EL (cell line): ENCODE data around the gene BCAR3.

Source experiments
- DNase-seq: peaks from one replicate; pipeline ENCODE4 v3.0.0-alpha.2; 2016

Gene BCAR3

GRCh38 chr1:93635614-93636543 is 45.8 kb downstream of the BCAR3 start:
- DNase-seq, result no peak

GRCh38 chr1:93633313-93633712 is 48.3 kb downstream of the BCAR3 start:
- DNase-seq, result no peak

GRCh38 chr1:93631626-93632365 is 49.8 kb downstream of the BCAR3 start:
- DNase-seq, result no peak

- no peak for DNase-seq
Measured at GRCh38 chr1:93630168-93630567, 51.5 kb downstream of the BCAR3 start.

DNA sequence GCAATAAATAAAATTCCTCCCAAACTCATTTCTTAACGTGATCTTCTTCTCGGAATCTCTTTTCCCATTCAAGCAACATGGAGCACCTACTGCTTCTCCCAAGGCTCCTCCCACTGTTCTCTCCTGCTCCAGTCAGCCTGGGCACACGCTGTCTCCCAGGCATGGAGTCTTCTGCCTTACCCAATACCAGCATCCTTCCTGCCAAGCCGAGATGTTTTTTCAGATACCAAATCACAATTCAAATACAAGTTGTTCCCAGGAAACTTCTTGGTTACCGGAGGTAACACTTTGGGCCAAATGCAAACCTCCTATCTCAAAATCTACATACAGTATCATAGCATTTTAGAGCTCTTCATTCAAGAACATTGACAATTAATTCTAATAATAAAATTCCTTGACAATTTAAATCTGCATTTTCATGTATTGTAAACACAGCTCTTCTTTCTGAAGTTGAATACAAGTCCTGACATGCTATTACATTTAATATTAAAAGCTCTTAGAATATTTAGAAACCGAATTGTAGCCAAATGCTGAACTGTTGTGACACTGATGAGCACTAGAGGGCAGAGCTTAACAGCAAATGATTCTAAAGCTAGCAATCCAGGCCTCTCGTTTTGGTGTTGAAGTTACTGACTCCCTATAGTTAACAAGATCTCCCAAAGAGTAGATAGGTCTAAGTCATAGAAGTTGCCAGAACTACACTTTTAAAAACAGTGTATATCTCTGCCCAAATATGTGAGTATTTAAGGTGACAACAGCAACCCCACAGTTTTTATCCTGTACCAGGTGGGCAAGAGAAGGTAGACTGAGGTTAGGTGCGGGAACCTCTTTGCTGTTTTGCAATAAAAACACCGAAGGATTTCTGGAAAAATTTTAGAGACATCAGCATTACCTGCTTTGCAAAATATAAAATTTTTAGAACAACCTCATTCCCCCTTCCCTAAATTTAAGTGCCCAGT is 52.3 kb downstream of the BCAR3 start:
- peak; percentile 77 for DNase-seq

- peak; percentile 54 for DNase-seq
Measured at GRCh38 chr1:93628681-93629080, 53.0 kb downstream of the BCAR3 start.

DNA sequence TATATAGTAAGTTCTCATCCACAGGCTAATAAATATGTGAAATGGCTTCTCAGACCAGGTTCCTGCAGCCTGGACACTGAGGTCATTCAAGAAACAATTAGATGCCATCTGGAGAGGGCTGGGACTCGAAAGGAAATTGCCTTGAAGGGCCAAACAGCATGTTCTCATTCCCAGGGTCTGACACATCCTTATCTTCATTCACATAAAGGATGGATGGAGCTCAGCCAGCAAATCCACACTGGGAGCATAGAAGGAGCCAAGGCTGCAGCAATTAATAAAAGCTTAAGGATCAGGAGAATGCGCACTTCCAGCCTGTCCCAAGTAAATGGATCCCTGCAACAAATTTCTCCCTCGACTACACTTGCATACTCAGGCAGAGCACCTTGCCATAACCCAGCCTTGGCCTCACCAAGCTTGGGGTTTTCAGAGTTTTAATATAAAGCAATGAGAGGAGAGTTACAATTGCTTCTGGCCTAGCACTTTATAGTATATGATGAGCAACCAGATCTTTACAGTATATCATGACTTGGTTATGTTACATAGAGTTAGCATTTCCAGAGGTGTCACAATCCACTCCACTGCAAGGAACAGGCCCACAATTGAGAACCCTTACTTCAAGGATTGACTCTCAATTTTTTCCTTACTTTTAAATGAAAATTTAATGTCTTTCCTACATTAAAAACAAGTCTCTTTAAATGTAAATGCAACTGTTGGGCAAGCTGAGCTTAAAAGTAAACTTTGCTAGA is 55.9 kb downstream of the BCAR3 start:
- peak; percentile 98 for DNase-seq

- DNase-seq, result peak; percentile 93
Measured at GRCh38 chr1:93623875-93624274, 57.8 kb downstream of the BCAR3 start.

- peak; percentile 60 for DNase-seq
Measured at GRCh38 chr1:93623436-93623835, 58.2 kb downstream of the BCAR3 start.

- DNase-seq, result no peak
Measured at GRCh38 chr1:93621246-93621645, 60.4 kb downstream of the BCAR3 start.

GRCh38 chr1:93620841-93621210 is 60.8 kb downstream of the BCAR3 start:
- DNase-seq, result peak; percentile 43

GRCh38 chr1:93620172-93620840 is 61.3 kb downstream of the BCAR3 start:
- DNase-seq, result peak; percentile 62

DNA sequence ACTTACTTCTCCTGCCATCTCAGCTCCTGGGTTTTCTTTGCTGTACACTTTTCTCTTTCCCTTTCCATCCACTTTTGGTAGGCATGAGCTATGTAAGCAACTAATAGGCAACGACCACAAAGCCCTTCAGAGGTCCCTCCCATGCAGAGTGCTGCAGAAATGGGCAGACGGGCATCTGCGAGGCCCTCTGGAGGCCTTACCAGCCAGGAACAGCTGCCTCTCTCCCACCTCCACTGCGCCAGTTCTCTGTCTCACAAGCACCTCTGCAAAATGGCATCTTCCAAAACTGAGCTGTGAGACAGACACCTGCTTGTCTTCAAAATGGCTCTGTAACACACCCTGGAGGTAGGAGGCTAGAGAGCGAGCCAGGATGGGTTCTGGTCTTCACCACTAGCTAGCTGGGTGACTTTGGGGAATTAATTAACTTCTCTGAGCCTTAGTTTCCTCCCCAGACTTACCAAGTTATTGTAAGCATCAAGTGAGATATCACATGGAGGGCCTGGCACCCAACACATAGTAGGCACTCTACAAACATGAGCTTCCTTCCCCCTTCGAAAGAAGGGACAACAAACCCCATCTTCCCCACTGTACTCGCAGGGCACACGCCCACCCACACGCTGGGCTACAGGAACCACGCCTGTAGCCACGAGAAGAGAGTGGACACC is 62.0 kb downstream of the BCAR3 start:
- DNase-seq, result no peak

- DNase-seq, result no peak
Measured at GRCh38 chr1:93617670-93618499, 63.8 kb downstream of the BCAR3 start.

- DNase-seq, result no peak
Measured at GRCh38 chr1:93616996-93617669, 64.5 kb downstream of the BCAR3 start.

GRCh38 chr1:93616221-93616995 is 65.2 kb downstream of the BCAR3 start:
- no peak for DNase-seq

DNA sequence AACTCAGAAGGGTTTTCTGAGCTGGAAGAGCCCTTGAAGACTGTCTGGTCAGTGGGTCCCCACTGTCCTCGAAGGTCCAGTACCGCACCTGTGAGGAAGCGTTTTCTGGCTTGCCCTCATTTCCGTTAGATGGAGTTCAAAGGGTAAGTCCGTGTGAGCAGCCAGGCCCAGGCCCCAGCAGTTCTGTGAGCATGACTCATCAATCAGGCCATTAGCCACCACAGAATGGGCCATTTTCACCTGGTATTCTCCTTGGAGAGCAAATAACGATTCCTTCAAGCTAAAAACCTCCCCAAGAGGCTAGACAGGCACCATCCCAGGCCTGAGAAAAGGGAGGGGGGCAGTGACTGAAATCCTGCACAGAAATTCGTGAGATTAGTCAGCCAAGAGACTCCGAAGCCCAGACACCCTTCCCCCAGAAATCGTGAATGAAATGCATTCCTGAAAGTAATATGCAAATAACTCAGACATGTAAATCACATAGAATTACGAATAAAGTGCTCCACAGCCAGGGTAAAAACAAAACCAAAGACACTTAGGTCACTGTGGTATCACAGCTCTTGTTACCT is 66.0 kb downstream of the BCAR3 start:
- DNase-seq, result peak; percentile 90

- peak; percentile 90 for DNase-seq
Measured at GRCh38 chr1:93614986-93615581, 66.6 kb downstream of the BCAR3 start.
